Measurements from ENCODE around the gene ZNF280C. TPM values are rescaled to one million over a fixed set of nuclear protein-coding genes. Genes with fewer than 3 reads are reported as not detected.

ZNF280C gene
- total and polyA plus RNA-seq, 2 of the 13 experiments (the other 11 are each of a cell fraction or from before 2014, with no cell fraction given), result 3.0 to 3.3 TPM

DNA sequence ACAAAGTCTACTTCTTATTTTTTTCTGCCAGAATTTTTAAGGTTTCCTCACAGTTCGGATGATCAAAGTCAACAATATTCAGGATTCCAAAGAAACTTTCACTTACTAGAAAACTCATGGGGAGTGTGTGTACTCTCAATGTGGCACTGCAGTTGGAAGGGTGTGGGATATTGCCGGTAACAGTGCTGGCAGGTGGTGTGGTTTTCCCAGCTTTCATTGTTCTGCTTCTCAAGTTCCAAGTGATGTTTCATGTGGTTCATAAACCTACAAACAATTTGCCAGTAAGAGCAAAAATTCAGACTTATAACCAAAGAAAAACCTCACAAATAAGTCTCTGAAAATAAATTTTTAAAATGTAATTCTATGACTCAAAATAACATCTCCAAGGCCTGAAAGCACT, 39.8 kb downstream of the ZNF280C start:
- WGBS (ENCODE audit: low lambda C conversion rate), result 100% methylated on average over 2 of the region's 2 CpGs
- H3K9ac ChIP-seq (ENCODE audit: insufficient read depth, low read depth, low read length), result no peak overlapping the region
- no peaks in the 10 kb centered on the region for H4K20me1 ChIP-seq (ENCODE audit: insufficient read depth, low read length)
- in situ Hi-C loops (cut with HindIII; ENCODE audit: extremely low pct_ligation_motif_present, low pct_unique_long_range_greater_than_20kb) (no loop called here), intact Hi-C loops (cut with micrococcal nuclease; ENCODE audit: unreplicated experiment) (no loop called here)
- ChIA-PET CTCF (ENCODE audit: low intra/inter-chr PET ratio, low total read pairs) (no interaction called here), POLR2A (no interaction called here)
- FAIRE-seq (no peak), ATAC-seq (no peak), DNase-seq (ENCODE audit: low spot score) (no peak)
- no peaks in the 10 kb centered on the region for H3K79me2 ChIP-seq (ENCODE audit: insufficient read depth, low read length)
- H3K36me3 ChIP-seq (replicated peaks in 1 of 2; ENCODE audit: control insufficient read depth in 1 of 2, insufficient read depth in 2 of 2, low read length in 2 of 2), result 0 out of 5 replicates have a peak, but pooled peaks cover 0 to 10% of the 10 kb centered on the region in 2 experiments
- no peaks in the 10 kb centered on the region for H3K27me3 ChIP-seq (ENCODE audit: control insufficient read depth in 1 of 2, insufficient read depth in 2 of 2, low read length in 2 of 2)
- no peak overlapping the region for H3K4me2 ChIP-seq (ENCODE audit: low read depth, low read length)
- H3K27ac ChIP-seq (ENCODE audit: extremely low read length, insufficient read depth, low read length), result no peak overlapping the region
- H3K4me1 ChIP-seq (ENCODE audit: insufficient read depth, low read length), result no peaks in the 10 kb centered on the region
- H2AFZ ChIP-seq (ENCODE audit: low read length), result no peak overlapping the region
- no TSS peak for BruUV-seq (replicated peaks)
- no peaks in the 10 kb centered on the region for H3K9me3 ChIP-seq (ENCODE audit: low read length)
- H3K4me3 ChIP-seq (replicated peaks in 1 of 3; ENCODE audit: insufficient read depth in 1 of 3, low read depth in 2 of 3, low read length in 3 of 3), result no peak overlapping the region
- TF ChIP-seq FOXA1 (IDR thresholded peaks at IDR 0.05), result no peak
- no peak for TF ChIP-seq FOXA1 (CRISPR knock-in tag; IDR thresholded peaks at IDR 0.05)
- TF ChIP-seq ZNF841 (CRISPR knock-in tag; IDR thresholded peaks at IDR 0.05; ENCODE audit: borderline replicate concordance), result no peak
- TF ChIP-seq ZNF672 (CRISPR knock-in tag; IDR thresholded peaks at IDR 0.05), result no peak
- TF ChIP-seq, protein P1, sequence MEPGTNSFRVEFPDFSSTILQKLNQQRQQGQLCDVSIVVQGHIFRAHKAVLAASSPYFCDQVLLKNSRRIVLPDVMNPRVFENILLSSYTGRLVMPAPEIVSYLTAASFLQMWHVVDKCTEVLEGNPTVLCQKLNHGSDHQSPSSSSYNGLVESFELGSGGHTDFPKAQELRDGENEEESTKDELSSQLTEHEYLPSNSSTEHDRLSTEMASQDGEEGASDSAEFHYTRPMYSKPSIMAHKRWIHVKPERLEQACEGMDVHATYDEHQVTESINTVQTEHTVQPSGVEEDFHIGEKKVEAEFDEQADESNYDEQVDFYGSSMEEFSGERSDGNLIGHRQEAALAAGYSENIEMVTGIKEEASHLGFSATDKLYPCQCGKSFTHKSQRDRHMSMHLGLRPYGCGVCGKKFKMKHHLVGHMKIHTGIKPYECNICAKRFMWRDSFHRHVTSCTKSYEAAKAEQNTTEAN (CRISPR knock-in tag; conservative IDR thresholded peaks at IDR 0.05), result no peak
- TF ChIP-seq, protein P2, sequence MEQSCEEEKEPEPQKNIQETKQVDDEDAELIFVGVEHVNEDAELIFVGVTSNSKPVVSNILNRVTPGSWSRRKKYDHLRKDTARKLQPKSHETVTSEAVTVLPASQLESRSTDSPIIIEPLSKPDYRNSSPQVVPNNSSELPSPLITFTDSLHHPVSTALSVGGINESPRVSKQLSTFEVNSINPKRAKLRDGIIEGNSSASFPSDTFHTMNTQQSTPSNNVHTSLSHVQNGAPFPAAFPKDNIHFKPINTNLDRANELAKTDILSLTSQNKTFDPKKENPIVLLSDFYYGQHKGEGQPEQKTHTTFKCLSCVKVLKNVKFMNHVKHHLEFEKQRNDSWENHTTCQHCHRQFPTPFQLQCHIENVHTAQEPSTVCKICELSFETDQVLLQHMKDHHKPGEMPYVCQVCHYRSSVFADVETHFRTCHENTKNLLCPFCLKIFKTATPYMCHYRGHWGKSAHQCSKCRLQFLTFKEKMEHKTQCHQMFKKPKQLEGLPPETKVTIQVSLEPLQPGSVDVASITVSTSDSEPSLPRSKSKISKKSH (CRISPR knock-in tag; IDR thresholded peaks at IDR 0.05; ENCODE audit: borderline replicate concordance), result no peak
- TF ChIP-seq, protein P3, sequence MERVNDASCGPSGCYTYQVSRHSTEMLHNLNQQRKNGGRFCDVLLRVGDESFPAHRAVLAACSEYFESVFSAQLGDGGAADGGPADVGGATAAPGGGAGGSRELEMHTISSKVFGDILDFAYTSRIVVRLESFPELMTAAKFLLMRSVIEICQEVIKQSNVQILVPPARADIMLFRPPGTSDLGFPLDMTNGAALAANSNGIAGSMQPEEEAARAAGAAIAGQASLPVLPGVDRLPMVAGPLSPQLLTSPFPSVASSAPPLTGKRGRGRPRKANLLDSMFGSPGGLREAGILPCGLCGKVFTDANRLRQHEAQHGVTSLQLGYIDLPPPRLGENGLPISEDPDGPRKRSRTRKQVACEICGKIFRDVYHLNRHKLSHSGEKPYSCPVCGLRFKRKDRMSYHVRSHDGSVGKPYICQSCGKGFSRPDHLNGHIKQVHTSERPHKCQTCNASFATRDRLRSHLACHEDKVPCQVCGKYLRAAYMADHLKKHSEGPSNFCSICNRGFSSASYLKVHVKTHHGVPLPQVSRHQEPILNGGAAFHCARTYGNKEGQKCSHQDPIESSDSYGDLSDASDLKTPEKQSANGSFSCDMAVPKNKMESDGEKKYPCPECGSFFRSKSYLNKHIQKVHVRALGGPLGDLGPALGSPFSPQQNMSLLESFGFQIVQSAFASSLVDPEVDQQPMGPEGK (CRISPR knock-in tag; IDR thresholded peaks at IDR 0.05), result no peak
- TF ChIP-seq GTF2F1 (IDR thresholded peaks at IDR 0.05; ENCODE audit: low read length), result no peak
- TF ChIP-seq, protein P4, sequence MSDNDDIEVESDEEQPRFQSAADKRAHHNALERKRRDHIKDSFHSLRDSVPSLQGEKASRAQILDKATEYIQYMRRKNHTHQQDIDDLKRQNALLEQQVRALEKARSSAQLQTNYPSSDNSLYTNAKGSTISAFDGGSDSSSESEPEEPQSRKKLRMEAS (IDR thresholded peaks at IDR 0.05), result no peak
- TF ChIP-seq, protein P5, sequence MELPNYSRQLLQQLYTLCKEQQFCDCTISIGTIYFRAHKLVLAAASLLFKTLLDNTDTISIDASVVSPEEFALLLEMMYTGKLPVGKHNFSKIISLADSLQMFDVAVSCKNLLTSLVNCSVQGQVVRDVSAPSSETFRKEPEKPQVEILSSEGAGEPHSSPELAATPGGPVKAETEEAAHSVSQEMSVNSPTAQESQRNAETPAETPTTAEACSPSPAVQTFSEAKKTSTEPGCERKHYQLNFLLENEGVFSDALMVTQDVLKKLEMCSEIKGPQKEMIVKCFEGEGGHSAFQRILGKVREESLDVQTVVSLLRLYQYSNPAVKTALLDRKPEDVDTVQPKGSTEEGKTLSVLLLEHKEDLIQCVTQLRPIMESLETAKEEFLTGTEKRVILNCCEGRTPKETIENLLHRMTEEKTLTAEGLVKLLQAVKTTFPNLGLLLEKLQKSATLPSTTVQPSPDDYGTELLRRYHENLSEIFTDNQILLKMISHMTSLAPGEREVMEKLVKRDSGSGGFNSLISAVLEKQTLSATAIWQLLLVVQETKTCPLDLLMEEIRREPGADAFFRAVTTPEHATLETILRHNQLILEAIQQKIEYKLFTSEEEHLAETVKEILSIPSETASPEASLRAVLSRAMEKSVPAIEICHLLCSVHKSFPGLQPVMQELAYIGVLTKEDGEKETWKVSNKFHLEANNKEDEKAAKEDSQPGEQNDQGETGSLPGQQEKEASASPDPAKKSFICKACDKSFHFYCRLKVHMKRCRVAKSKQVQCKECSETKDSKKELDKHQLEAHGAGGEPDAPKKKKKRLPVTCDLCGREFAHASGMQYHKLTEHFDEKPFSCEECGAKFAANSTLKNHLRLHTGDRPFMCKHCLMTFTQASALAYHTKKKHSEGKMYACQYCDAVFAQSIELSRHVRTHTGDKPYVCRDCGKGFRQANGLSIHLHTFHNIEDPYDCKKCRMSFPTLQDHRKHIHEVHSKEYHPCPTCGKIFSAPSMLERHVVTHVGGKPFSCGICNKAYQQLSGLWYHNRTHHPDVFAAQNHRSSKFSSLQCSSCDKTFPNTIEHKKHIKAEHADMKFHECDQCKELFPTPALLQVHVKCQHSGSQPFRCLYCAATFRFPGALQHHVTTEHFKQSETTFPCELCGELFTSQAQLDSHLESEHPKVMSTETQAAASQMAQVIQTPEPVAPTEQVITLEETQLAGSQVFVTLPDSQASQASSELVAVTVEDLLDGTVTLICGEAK (IDR thresholded peaks at IDR 0.05), result no peak
- TF ChIP-seq, protein P5 (CRISPR knock-in tag; IDR thresholded peaks at IDR 0.05), result no peak
- no peak for TF ChIP-seq KLF16 (CRISPR knock-in tag; IDR thresholded peaks at IDR 0.05)
